Cortex of kidney (tissue), 1 donor: ENCODE results near the gene LIN7C.
"Not testable (repeated sequence)": the region's sequence is repeated elsewhere in the genome, so short reads cannot be mapped to it uniquely, and the experiment has no call there.

Experiments
- DNase-seq: peaks from one replicate; lab custom pipeline; 2025; lab: John Stamatoyannopoulos, UW

Gene LIN7C

DNA sequence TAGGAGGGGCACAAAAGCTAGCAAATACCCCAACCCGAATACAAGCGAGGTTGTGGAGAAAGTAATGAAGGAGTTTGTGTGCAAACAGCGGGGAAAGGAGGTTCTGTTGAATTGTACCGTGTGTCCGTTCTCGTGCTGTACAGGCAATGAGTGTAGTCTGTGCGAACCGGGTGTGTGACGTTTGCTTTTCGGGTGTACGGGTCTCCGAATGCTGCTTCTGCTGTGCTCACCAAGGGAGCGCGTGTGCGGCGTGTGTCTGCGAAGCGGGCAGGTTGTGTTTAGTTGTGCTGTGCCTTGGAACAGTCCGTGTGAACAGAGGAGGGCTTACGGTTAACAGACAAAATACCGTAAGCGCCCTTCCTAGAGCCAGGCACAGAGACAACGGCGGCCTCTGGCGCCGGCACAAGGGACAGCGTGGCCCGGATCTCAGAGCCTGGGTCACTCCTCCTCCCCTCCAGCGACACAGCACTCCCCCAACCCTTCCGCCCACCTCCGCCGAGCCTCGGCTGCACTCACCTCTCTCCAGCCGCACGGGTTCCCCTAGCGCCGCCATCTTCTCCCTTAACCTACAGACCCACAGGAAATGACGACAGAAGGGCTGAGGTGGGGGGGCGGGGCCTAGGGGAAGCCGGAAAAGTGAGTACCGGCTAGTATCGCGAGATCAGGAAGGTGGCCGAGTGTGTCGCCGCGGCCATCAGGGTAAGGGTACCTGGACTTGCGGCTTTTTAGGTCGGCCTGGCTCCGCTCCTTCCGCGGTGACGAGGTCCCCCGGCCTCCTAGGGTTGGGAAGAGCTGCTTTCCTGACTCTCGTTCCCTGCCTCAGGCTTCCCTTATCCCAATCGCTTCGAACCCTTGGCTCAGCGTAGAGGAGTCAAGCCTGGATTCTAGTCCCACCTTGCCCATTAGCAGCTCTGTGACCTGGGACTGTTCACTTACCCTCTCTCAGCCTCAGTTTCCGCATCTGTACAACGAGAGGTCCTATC is at the start of gene LIN7C:
TSS of gene LIN7C (minus strand) at position 570 of the 983 bp plus-strand sequence. CDS start at position 553, 17 bp downstream.
- DNase-seq = no peak

GRCh38 chr11:27555264-27555663 is 48.7 kb upstream of the LIN7C start:
- no peak for DNase-seq

- DNase-seq = no peak
Measured at GRCh38 chr11:27553186-27553585, 46.6 kb upstream of the LIN7C start.

DNA sequence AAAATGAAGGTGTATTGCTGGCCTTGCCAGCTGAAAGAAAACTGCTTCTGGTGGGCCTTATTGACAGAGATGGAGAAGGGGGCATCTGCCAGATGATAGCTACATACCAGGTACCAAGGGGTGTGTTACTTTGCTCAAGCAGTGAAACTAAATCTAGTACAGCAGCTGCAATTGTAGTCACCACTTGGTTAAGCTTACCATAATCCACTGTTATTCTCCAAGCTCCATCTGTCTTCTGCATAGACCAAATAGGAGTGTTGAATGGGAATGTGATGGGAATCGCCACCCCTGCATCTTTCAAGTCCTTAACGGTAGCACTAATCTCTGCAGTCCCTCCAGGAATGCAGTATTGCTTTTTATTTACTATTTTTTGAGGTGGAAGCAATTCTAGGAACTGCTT is 45.8 kb upstream of the LIN7C start:
- no peak for DNase-seq

DNA sequence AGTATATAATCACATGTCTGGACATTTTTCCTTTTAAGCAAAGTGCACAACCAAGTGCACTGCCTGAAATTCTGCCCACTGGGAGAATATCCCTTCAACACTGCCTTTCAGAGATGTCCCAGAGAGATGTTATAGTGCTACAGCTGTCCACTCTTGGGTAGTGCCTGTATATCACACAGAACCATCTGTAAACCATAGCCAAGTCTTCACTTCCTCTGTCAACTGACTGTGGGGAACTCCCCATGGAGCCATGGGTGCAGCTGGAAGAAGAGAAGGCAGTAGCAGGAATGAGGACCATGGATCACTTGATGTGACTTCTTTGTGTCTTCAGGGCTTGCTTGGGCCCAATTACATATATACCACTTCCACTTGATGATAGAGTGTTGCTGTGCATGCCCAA is 44.6 kb upstream of the LIN7C start:
- DNase-seq = no peak

DNA sequence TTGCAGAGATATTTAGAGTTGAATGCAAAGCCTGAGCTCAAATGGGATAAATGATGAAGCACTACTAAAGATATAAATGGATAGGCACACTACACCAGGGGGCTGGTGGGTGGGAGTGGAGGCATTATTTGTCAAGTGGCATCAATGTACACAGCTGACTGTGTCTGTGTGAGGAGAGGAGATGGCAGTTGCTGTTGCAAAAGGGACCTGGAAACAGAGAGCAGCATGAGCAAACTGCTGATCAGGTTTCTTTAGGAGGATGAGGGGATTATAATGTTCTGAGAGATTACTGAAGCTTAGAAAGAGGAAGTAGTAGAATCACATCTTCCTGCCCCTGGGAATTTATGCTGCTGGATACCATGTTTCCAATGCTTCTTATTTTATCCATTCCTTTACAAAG is 39.4 kb upstream of the LIN7C start:
- no peak for DNase-seq

- no peak for DNase-seq
Measured at GRCh38 chr11:27545035-27545434, 38.5 kb upstream of the LIN7C start.

DNA sequence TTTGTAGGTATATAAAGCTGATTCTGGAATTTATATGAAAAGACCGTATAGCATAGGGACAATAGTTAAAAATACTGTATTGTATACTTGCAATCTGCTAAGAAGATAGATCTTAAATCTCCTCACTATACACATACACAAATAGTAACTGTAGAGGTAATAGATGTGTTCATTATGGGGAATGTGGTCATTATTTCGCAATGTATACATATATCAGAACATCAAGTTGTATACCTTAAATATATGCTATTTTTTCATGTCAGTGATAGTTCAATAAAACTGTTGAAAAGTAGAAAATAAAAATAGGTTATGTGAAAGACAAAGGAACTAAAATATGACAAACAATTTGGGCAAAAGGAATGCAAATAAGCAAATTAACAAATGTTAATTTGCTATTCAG is 35.2 kb upstream of the LIN7C start:
- no peak for DNase-seq

GRCh38 chr11:27540051-27540450 is 33.5 kb upstream of the LIN7C start:
- no peak for DNase-seq

DNA sequence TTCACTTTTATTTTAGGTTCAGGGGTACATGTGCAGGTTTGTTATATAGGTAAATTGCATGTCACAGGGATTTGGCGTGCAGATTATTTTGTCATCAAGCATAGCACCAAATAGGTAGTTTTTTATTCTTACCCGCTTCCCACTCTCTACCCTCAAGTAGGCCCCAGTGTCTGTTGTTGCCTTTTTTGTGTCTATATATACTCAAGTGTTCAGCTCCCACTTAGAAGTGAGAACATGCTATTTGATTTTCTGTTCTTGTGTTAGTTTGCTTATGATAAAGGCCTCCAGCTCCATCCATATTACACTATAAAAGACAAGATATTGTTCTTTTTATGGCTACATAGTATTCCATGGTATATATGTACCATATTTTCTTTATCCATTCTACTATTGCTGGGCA is 28.5 kb upstream of the LIN7C start:
- DNase-seq = no peak

- no peak for DNase-seq
Measured at GRCh38 chr11:27532652-27533325, 26.2 kb upstream of the LIN7C start.

DNA sequence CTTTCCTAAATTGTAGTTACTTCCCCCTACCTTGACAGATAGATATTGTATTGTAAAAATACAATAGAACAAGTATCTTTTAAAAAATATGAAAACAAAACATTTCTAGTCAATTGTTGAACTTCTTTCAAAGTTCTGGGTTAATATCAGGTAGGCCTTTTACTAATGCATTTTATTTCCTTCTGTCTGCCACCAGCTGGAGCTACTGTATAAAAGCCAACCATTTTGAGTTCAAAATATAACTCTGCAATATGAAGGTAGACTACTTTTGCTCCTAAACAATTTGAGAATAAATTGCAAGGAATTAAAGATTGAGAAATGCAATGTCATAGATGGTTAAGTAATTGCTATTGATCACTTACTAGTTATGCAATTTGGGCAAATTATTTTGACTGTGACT is 22.1 kb upstream of the LIN7C start:
- DNase-seq = no peak

DNA sequence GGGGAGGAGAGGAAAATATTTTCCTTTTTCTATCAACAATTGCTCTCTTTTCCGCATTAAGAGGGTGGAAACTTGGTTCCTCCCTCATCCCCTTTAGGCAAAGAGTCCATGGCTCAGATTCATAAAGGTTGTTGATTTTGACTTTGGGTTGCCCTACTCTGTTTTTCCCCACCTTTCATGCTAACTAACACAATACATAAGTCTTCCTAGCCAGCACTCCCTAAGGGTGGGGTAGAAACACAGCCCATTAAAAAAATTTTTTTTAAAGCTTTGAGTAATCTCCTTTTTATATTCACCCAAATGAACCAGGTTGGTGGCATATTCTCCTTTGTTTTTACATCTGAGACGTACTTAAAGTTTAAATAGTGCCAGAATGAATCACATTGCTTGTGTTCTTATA is 20.0 kb upstream of the LIN7C start:
- DNase-seq = no peak

GRCh38 chr11:27525824-27526516 is 19.4 kb upstream of the LIN7C start:
- no peak for DNase-seq

- no peak for DNase-seq
Measured at GRCh38 chr11:27524155-27524554, 17.6 kb upstream of the LIN7C start.

DNA sequence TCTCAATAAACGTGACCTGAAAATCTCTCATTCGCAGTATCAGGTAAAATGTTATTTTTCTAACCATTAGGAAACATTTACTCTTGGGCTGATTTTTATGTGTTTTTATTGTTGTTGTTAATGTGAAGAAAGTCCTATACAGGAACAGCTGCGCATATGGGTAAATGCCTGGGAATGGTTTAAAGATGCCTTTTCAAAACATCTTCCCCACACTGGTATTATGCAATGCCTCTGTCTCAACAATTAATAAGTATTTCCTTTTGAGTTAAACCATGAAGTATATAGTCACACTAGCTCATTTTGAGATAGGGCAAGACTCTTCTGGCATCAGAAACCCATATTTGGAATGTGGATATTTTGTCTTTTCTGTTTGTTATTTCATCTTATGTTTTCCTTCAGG is 13.7 kb upstream of the LIN7C start:
- no peak for DNase-seq

- no peak for DNase-seq
Measured at GRCh38 chr11:27518518-27518917, 11.9 kb upstream of the LIN7C start.

DNA sequence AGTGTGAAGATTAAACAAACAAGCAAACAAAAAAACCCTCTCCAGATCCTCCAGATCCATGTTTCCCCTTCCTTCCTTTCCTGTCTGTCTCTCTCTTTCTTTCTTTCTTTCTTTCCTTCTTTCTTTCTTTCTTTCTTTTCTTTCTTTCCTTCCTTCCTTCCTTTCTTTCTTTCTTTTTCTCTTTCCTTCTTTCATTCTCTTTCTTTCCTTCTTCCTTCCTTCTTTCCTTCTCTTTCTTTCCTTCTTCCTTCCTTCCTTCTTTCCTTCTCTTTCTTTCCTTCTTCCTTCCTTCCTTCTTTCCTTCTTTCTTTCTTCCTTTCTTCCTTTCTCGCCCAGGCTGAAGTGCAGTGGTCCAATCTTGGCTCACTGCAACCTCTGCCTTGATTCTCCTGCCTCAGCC is 10.9 kb upstream of the LIN7C start:
- DNase-seq = not testable (repeated sequence)

GRCh38 chr11:27514558-27514957 is 8.0 kb upstream of the LIN7C start:
- no peak for DNase-seq

DNA sequence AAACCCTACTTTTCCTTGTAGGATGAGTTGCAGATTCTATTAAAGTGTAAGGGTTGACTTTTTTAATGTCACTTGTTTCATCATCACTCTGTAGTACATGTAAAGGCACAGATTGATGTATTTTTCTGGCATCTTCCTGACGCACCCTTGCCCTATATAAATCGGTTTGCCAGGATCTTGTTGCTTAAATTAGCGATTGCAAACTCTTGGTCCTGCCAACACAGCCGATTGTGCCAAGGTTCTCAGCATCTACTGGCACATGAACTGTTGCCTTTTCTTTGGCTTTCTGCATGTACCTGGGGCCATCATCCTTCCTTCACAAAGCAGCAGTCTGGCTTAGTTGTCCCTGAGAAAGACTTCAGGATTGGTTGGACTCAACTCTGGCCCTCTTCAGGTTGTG is 7.5 kb upstream of the LIN7C start:
- DNase-seq = no peak

GRCh38 chr11:27513389-27513788 is 6.8 kb upstream of the LIN7C start:
- DNase-seq = no peak

GRCh38 chr11:27512238-27512637 is 5.7 kb upstream of the LIN7C start:
- DNase-seq = no peak

- no peak for DNase-seq
Measured at GRCh38 chr11:27509908-27510307, 3.3 kb upstream of the LIN7C start.
